ENCODE results near the gene RBFOX1.

RBFOX1 gene

DNA sequence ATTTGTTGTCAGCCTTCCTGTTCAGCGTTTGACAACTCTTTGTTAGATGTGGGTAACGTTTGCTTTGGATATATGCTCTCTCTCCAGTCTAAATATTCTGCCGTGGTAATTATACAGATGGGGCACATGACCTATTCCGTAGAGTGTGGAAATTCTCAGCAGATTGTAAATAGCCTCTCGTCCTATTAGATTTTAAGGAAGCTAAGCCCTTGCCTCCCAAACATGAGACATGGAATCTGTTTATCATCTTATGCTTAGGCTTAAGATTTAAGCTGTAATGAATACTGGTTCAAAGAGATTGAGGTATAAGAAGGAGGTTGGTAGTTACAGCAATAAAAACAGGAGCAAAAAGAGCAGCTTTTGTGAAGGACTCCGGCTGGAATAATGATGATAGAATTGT is 87.4 kb downstream of the RBFOX1 start:
- no peak for DNase-seq (ENCODE audit: low read depth)

DNA sequence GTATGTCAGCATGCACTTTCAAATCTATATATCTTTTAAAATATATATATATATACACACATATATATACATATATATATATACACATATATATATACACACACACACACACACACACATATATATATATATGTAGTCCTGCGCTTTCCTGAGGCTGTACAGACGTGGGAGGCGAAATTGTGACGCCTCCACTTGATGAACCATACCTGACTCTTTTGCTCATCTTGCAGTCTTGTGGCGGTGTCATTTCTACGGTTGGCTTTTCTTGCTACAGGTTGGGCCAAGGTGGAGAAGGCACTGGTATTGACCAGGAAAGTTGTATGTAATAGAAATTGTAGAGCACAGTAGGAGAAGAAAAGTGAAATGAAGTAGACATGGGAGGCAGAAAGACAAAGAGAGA is 88.2 kb downstream of the RBFOX1 start:
- no peak for DNase-seq (ENCODE audit: low read depth)

DNA sequence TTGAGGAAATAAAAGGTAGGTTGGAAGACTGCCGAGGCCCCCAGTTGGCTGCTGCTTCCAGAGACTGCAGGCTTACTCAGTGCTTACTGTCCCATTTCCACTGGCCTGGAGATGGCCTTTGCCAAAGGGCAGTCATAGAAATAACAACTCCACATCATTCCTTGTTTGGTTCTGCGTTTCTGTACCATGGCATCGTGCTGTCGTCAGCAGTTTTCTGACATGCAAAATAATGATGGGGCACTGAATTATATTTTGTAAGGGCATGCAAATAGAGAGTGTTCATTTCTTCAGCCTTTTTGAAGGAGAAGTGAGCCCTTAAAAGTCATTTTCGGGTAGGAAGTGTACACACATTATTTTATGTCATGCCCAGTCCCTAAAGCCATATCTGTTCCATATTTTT is 88.9 kb downstream of the RBFOX1 start:
- no peak for DNase-seq (ENCODE audit: low read depth)

DNA sequence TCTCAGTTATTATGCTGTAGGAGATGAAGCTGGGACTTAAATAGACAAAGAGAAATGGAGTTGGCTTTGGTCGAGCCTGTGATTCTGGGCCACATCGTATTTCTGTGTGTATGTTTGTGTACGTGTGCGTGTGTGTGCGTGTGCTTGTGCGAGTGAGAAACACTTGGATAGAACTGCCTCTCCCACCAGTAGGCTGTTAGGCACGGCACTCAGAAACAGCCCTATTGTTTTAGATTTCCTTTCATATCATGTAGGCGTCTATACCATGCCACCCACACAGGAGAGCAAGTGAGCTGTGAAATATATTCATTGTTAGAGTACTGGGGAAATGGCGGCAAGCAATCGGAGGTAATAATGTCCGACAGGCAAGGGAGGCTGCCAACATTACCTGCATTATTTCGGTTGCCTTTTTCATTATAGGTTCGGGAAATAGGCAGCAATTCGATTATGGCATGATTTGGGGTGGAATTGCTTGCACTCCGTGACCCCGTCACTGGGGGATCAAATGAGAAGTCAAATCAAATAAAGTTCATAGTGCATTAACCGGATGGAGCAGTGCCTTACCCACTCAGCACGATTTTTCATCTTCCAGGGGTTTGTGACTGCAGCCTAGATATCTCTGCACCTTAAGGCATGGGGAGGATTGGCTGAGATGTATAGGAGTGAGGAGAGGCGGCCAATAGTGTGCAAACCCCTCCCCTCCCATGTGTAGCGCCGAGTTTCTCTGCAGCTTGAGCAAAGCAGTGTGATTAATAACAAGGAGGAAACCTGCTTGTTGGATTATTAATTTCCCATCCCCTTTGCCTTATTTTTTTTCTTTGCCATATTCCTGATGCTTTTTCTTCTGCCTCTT is 89.6 kb downstream of the RBFOX1 start:
- DNase-seq (ENCODE audit: low read depth): no peak

- no peak for DNase-seq (ENCODE audit: low read depth)
Measured at GRCh38 chr16:7423434-7424044, 90.9 kb downstream of the RBFOX1 start.

DNA sequence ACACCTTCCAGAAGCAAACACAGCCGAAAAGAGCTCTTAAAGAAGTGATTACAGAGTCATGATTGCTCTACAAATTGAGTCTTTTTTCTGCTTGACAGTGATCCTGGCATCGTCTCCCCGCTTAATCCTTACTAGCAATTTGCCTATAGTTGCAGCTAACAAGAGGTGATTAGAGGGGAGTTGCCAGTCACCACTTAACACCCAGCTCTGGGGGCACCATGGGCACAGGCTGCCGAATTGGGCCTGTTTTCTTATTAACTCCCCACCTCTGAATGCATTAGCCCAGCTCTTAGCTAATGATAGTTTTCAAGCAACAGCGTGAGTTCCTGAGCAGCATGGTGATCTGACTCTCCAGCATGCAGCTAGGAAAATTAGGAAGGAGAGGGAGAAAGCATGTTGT is 93.5 kb downstream of the RBFOX1 start:
- DNase-seq (ENCODE audit: low read depth): no peak

DNA sequence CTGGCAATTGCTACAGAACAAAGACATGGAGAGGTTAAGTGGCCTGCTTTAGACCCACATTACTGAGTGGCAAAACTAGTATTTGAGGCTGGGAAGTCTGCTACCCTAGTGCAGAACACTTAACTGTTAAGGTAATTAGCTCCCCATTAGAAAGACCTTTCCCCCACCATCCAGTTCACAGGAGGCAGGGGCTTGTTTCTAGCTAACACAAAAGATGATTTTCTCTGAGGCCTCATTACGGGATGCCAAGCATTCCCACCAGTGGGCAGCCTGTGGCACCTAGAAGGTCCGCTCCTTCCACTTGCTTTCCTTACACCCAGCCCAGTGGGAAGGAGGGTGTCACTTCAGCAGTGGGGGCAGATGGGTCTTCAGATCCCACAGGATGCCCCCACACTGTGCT is 99.1 kb downstream of the RBFOX1 start:
- DNase-seq (ENCODE audit: low read depth): no peak

- DNase-seq (ENCODE audit: low read depth): no peak
Measured at GRCh38 chr16:7436306-7436705, 103.7 kb downstream of the RBFOX1 start.

- no peak for DNase-seq (ENCODE audit: low read depth)
Measured at GRCh38 chr16:7437135-7437804, 104.6 kb downstream of the RBFOX1 start.

DNA sequence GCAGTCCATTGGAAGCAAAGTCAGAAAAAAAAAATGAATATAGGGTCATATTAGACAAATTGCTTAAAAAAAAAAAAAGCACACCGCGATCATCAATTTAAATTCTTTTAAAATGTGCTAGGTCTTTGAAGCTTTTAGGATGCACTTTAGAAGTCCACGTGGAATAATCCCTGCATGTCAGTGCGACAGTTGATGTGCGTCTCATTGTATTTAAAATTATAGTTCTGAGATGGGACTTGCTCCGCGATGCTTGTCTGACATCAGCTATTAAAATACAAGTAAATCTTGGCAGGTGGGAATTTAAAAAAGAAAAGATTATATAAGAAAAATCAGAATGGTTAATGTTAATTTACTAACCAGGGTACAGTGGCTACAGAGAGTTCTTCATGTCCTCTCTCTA is 105.2 kb downstream of the RBFOX1 start:
- DNase-seq (ENCODE audit: low read depth): no peak

DNA sequence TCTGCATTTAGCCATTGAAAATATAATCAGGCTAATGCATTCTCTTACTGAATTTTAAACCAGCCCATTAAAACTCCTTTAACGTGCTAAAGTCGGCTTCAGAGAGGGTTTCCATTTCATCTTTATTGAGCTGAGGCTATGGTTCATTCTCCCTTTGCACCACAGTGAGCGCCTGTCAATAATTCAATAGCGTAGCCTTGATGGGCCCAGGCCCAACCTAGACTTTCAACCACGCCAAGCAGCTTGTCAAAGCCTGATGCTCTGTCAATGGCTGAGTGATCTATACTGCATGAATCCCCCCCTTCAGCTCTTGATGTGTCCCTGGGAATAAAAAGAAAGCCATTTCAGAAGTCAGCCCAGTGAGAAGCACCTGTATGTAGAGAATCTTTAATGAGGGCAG is 106.0 kb downstream of the RBFOX1 start:
- no peak for DNase-seq (ENCODE audit: low read depth)

GRCh38 chr16:7439518-7439917 is 106.9 kb downstream of the RBFOX1 start:
- DNase-seq (ENCODE audit: low read depth): no peak

GRCh38 chr16:7440886-7441400 is 108.3 kb downstream of the RBFOX1 start:
- no peak for DNase-seq (ENCODE audit: low read depth)

DNA sequence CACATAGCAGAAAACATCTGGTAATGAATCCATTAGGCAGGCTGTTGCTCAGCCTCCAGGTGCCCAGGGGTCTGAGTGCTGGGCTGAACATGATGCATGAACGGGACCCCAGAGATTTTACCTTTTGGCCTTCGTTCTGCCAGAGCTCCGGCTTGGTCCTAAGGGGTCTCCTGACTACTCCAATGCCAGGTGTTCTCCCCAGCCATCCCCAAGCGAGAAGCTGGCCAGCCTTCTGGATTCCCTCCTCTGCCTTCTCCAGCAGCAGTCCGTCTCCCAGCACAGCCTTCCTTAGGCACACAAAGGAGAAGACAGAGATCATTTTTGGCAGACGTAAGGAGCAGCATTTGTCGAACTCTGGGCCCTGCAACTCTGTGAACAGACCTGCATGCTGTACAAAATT is 109.4 kb downstream of the RBFOX1 start:
- no peak for DNase-seq (ENCODE audit: low read depth)

DNA sequence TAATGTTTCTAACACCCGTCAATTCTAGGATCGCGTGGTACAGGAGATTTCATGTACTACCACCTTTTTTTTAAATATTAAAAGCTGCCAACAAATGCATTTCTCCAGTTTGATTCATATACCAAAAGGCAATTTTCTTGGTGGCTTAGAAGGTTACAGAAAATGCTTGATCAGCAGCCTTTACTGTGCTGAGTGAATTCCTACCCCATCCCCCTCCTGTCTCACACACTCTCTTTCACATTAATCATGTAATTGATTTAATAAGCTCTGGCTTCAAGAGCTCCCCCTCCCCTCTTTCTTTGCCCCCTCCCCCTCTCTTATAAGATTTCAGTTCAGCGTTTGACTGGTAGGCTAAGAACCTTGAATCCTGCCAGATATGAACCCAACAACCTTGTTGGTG is 110.5 kb downstream of the RBFOX1 start:
- DNase-seq (ENCODE audit: low read depth): no peak

DNA sequence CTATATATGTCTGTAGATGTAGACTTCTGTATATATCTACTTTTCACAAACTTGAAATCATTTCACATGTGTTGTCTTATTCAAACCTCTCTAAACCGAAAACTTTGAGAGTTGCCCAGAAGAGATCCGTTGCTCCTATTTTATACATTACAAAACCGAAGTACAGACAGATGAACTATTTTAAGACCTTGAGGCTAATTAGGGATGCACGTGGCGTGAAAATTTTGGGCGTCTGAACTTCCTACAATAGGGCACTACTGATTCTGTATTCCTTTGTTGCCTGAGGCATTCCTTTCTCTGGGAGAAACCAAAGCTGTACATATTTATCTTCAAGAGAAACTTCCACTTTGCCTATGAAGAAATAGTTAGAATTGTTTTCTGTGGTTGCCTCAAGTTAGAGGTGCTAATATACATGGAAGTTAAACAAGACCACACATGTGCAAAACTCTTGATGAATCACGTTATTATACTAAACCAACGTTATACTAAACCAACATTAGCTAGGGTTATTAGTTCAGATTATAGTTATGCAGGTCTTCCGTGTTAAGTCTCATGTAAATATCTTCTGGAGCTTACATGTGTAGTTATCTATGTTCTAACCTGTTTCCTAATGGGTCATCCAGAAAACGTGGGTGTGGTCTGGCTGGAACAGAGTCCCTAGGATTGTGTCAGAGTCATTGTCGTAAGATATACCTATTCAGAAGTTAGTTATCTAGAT is 111.2 kb downstream of the RBFOX1 start:
- DNase-seq (ENCODE audit: low read depth): no peak

- DNase-seq (ENCODE audit: low read depth): no peak
Measured at GRCh38 chr16:7449306-7449705, 116.7 kb downstream of the RBFOX1 start.

- DNase-seq (ENCODE audit: low read depth): no peak
Measured at GRCh38 chr16:7449808-7450207, 117.2 kb downstream of the RBFOX1 start.

DNA sequence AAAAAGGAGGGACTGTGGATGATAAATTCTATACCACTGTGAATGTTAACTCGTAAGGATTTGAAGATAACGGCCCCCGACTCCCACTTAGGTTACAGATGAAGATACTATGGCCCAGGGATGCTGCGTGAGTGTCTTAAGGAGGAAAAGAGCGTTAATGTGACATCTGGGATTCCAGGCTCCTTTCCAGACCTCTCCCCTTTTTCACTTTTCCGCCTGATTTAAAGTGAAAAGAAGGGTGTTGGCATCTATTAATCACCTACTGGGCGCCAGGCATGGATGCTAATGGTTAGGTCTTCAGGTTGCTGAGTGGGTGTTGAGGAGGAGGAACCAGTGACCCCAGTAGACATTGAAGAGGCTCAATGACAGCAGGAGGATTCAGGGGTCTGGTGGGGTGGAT is 117.8 kb downstream of the RBFOX1 start:
- no peak for DNase-seq (ENCODE audit: low read depth)

DNA sequence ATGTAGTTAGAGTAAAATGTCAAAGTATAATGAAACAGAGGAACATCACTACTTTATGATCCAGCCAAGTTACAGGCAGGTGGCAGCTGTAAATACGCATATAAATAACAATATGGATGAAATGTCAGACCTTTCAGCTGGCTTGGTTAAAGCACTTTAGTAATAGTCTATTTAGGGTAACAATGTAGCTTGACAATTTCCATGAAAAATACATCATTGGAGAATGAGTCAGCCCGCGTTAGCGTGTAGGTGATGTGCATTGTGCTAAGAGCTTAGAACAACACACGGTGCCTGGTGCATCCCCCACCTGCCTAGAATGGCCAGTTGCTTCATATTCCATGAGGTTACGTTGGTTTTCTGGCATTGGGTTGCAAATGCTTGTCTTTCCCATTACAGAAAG is 119.4 kb downstream of the RBFOX1 start:
- DNase-seq (ENCODE audit: low read depth): no peak

GRCh38 chr16:7456211-7456610 is 123.6 kb downstream of the RBFOX1 start:
- no peak for DNase-seq (ENCODE audit: low read depth)

DNA sequence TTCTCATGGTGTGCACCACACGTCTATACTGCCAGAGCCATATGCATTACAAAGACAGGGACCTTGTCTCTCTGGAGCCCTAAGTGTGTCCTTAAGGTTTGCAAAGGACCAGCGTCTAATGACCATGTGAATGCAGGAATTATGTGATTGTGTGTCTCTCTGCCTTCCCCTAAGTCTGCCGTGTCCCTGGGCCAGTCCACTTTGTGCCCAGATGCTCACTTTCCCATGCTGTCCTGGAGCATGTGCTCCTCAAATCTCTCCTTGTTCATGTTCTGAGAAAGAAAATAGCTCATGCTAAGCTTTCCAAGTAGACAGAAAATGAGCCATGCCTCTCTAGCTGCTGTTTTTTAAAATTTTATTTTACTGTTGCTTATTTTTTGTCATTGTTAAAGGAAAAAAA is 125.5 kb downstream of the RBFOX1 start:
- no peak for DNase-seq (ENCODE audit: low read depth)
